Upper lobe of right lung (tissue), 1 donor: ENCODE results near the gene C2orf68. TPM values are rescaled to one million over a fixed set of nuclear protein-coding genes. Genes with fewer than 3 reads are reported as not detected.

ENCODE experiments used
- ATAC-seq: fragments of 200-7000 bp; cut with Tn5 transposase; one replicate; pipeline ENCODE4 v1.9.1; 2020; ENCODE audit warnings: mild to moderate bottlenecking, moderate library complexity
- DNase-seq: peaks from one replicate; pipeline ENCODE4 v3.0.0-alpha.2; 2020
- H3K27ac ChIP-seq: fragments of 200-600 bp; one replicate; pipeline ENCODE4 v1.8.0; 2022
- H3K27me3 ChIP-seq: fragments of 200-600 bp; one replicate; pipeline ENCODE4 v1.8.0; 2022; ENCODE audit warnings: mild to moderate bottlenecking
- H3K36me3 ChIP-seq: fragments of 200-600 bp; one replicate; pipeline ENCODE4 v1.8.0; 2022
- H3K4me1 ChIP-seq: fragments of 200-600 bp; one replicate; pipeline ENCODE4 v1.8.0; 2022
- H3K4me3 ChIP-seq: fragments of 200-600 bp; one replicate; pipeline ENCODE4 v1.8.0; 2022; ENCODE audit warnings: mild to moderate bottlenecking
- H3K9me3 ChIP-seq: fragments of 200-600 bp; one replicate; pipeline ENCODE4 v1.8.0; 2022
- intact Hi-C: fragments of 100-400 bp; cut with DNase I; formaldehyde crosslinking; loops from one replicate; pipeline ENCODE4 v1.11.0; 2022
- total RNA-seq: library from RNA; stranded (reverse); fragmentation: NEBNext Ultra II Directional; extraction: Animal tissue kit (Norgen Biotek cat#: 25700); gene quantifications from one replicate; pipeline ENCODE4 v1.2.1, GENCODE V29; 2021
- TF ChIP-seq, protein P1 (sequence below): fragments of 200-600 bp; IDR thresholded peaks from one replicate; pipeline ENCODE4 v1.8.0; 2022; ENCODE audit warnings: antibody characterized with exemption
- donor health status: DM: no; HTN: yes; CAD: no; lungs with severe emphysema.

C2orf68 gene
- total RNA-seq, 1 donor from 2014 or later: 37.9 TPM

DNA sequence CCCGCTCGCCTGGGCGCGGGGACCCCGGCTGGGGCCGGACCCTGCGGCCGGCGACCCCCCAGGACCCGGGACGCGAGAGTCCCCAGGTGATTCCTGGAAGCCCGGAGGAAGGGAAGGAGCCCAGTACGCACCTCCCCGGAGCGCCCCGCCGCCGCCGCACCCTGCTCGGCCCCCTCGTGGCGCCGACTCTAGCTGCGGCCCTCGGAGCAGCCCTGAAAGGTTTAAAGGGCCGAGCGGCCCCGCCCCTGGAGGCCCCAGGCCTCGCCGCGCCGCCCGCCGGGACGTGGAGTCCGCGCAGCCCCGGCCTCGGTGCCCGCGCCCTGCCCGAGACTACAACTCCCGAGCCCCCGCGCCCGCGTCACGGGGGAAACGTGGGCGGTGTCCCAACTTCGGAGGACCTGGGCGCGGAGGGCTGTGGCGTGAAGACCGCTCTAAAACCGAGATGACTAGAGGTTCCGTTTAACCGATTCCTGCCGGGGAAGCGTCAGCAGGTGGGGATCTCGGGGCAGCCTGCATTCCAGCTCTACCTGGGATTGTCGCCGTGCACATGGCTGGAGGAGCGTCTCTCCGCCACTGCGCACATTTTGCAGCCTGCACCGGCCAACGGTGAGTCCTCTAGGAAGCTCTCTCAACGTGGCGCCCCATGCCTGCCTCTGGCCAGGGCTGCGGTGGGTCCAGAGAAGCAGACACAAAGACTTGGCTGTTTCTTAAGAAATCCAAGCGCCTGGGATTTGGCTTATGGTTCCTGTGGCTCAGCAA, 9.2 kb downstream of the C2orf68 start, which contains the start of gene TMEM150A:
Gene TMEM150A (minus strand): TSS at position 223 of the 759 bp plus-strand sequence. CDS start 750 bp downstream, outside the sequence.
- H3K27ac ChIP-seq: peak within 1 kb of the TSS; percentile 89
- H3K27me3 ChIP-seq: no peaks in the 10 kb centered on the region
- H3K36me3 ChIP-seq: peaks cover 23% of the 10 kb centered on the region
- TF ChIP-seq, protein P1, sequence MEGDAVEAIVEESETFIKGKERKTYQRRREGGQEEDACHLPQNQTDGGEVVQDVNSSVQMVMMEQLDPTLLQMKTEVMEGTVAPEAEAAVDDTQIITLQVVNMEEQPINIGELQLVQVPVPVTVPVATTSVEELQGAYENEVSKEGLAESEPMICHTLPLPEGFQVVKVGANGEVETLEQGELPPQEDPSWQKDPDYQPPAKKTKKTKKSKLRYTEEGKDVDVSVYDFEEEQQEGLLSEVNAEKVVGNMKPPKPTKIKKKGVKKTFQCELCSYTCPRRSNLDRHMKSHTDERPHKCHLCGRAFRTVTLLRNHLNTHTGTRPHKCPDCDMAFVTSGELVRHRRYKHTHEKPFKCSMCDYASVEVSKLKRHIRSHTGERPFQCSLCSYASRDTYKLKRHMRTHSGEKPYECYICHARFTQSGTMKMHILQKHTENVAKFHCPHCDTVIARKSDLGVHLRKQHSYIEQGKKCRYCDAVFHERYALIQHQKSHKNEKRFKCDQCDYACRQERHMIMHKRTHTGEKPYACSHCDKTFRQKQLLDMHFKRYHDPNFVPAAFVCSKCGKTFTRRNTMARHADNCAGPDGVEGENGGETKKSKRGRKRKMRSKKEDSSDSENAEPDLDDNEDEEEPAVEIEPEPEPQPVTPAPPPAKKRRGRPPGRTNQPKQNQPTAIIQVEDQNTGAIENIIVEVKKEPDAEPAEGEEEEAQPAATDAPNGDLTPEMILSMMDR: peak; percentile 50
- peaks cover 41% of the 10 kb centered on the region for H3K4me1 ChIP-seq
- intact Hi-C loops: no loop called here
- H3K4me3 ChIP-seq: peak within 1 kb of the TSS; percentile 79
- DNase-seq (peak; percentile 98), ATAC-seq (peak; percentile 95)
- no peaks in the 10 kb centered on the region for H3K9me3 ChIP-seq

DNA sequence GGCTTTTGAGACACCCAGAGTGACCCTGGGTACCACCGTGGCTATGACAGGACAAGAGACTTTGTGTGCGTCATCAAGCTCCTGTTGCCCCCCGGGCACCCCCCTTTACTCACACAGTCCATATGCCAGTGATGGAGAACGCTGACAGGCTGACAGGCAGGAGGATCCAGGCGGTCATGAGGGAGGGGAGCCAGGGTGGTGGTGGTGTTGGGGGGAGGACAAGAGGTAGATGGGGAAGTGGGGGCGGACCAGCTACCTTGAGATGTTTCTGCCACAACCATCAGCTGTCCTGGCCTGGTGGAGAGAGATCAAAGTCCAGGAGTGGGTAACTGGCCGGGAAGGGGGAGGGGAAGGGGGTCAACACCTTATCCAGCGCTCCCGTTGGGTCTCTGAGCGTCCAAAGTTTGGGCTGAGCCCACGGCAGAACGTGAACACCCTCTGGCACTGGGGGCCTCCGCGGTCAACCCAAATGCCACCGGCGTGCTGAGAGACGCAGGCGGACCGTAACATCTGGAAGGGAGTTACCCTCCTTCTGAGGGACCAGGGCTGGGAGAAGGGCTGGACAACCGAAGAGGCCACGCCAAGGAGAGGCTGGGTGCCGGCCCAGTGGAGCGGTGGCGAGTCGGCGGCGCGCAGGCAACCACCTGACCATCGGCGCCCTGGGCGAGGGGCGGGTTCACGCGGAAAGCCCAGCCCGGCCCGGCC, 9.9 kb downstream of the C2orf68 start:
- H3K4me1 ChIP-seq: peaks cover 41% of the 10 kb centered on the region

DNA sequence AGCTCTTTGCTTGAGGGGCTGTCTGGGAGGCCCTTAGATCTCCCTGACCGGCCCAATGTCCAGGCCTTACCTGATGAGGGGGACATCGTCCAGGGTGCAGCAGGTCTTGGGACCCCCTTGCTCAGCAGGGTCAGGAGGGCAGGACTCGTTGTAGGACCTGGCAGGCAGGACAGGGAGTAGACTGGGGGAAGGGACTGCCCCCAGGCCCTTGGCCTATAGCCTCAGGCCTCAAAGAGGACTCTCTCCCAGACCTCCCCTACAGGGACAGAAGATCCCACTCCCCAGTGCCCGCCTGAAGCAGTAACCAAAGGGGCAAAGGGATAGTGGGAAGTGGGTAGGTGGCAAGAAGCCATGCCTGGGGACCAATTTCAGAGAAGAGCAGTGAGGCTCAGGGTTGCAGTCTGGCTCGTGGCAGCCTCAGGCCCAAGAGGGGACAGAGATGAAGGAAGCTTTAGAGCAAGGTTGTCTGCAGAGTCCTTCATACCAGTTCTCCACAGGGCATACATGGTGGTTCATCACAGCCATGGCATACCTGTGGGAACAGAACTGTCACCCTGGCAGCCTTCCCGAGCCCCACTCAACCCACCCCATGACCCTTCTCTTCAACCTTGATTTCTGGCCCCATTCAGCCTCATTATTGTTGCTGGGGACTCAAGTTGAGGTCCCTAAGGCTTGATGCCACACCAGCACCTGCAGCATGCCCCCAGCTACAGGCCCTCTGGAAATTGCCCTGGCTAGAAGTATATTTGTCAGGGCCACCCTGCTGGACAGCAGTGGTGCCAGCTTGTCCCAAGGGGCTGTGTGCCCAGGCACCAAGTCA, 10.7 kb downstream of the C2orf68 start:
- H3K4me3 ChIP-seq: peak overlapping the region; percentile 79
- no peaks in the 10 kb centered on the region for H3K9me3 ChIP-seq
- peak overlapping the region; percentile 89 for H3K27ac ChIP-seq
- no peaks in the 10 kb centered on the region for H3K27me3 ChIP-seq
- TF ChIP-seq, protein P1: no peak
- intact Hi-C loops: no loop called here
- ATAC-seq: no peak
- peaks cover 31% of the 10 kb centered on the region for H3K36me3 ChIP-seq
- peaks cover 41% of the 10 kb centered on the region for H3K4me1 ChIP-seq
- DNase-seq: no peak

More for the DNA sequence above, 9.9 kb downstream of the C2orf68 start:
- TF ChIP-seq, protein P1: no peak
- H3K36me3 ChIP-seq: peaks cover 31% of the 10 kb centered on the region
- ATAC-seq (peak; percentile 76), DNase-seq (peak; percentile 90)
- no peaks in the 10 kb centered on the region for H3K27me3 ChIP-seq
- H3K4me3 ChIP-seq: peak overlapping the region; percentile 79
- peak overlapping the region; percentile 89 for H3K27ac ChIP-seq
- intact Hi-C loops: no loop called here
- no peaks in the 10 kb centered on the region for H3K9me3 ChIP-seq

DNA sequence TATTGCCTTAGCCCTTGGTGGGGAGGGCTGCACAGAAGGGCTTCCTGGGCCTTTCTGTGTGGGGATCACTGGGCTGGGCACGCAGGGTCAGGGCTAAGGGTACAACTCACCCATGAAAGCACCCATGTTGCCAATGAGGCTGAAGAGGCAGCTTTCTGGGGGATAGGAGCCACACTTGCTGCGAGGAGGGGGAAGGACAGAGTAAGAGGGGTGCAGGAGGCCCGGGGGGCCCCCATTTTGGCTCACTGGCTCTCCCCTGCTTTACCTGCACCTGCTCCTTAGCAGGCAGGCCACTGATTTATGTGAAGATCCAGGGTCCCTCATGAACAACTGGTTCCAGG, 11.7 kb downstream of the C2orf68 start:
- Histone ChIP-seq H3K9me3 (no peaks in the 10 kb centered on the region), H3K4me3 (no peak overlapping the region), H3K4me1 (peaks cover 31% of the 10 kb centered on the region), H3K27me3 (no peaks in the 10 kb centered on the region), H3K36me3 (peaks cover 31% of the 10 kb centered on the region), H3K27ac (no peak overlapping the region)
- intact Hi-C loops: no loop called here
- no peak for ATAC-seq
- no peak for DNase-seq
- TF ChIP-seq, protein P1: no peak

DNA sequence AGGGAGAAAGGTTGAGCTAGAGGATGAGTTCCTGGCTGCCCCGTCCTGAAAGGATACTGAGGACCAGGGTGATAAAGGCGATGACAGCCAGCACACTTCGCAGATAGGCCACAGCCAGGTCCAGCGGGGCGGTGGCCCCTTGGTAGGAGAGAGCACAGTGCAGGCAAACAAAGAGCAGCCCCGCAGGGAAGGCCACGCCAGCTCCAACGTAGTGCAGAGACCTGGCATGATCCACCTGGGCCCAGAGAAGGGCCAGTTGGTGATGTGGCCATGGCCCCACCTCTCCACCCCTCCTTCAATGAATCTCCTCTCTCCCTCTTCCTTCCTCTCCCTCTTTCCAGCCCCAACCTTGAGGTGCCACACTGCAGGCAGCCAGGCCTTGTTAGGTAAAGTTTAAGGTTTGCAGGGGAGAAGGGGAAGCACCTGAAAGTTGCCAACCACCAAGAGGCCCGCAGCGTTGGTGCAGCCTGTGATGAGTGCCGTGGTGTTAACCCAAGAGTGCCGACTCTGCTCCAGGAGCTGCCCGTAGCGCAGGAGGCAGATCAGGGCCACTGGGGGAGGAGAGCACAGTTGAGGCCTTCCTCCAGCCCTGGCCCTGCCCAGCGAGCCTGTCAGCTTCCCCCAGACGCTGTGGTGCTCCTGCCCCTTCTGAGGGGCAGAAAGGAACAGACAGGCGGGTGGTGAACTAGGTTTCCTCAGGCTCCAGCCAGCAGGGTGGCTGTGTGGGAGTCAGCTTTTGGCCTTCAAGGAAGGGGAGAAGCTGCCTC, 12.2 kb downstream of the C2orf68 start:
- Histone ChIP-seq H3K36me3 (peaks cover 31% of the 10 kb centered on the region), H3K4me3 (no peak overlapping the region)

More for the DNA sequence above, 12.2 kb downstream of the C2orf68 start:
- no peak for DNase-seq
- TF ChIP-seq, protein P1: no peak
- Histone ChIP-seq H3K27ac (no peak overlapping the region), H3K4me1 (peaks cover 27% of the 10 kb centered on the region), H3K9me3 (no peaks in the 10 kb centered on the region), H3K27me3 (no peaks in the 10 kb centered on the region)
- ATAC-seq: no peak
- intact Hi-C loops: no loop called here
